ENCODE measurements around the gene AHSG. TPM values are rescaled to one million over a fixed set of nuclear protein-coding genes. Genes with fewer than 3 reads are reported as not detected.

Gene AHSG
- total and polyA plus RNA-seq, 2 donors, result 0.23 to 0.33 TPM

Other genes with a start within 250 kb of the AHSG start
- 3.1 TPM for gene CRYGS, start 68.7 kb upstream of the AHSG start, total RNA-seq
- gene CRYGS, start 68.7 kb upstream of the AHSG start, polyA plus RNA-seq, result 21.0 TPM
- 14.2 TPM for gene TBCCD1, start 45.7 kb upstream of the AHSG start, total RNA-seq
- 7.3 TPM for gene TBCCD1, start 45.7 kb upstream of the AHSG start, polyA plus RNA-seq
- 42.8 TPM for gene DNAJB11, start 42.3 kb upstream of the AHSG start, total RNA-seq
- 49.1 TPM for gene DNAJB11, start 42.3 kb upstream of the AHSG start, polyA plus RNA-seq
- 0.09 TPM for gene FETUB, start 27.3 kb downstream of the AHSG start, total RNA-seq
- 1.8 TPM for gene FETUB, start 27.3 kb downstream of the AHSG start, polyA plus RNA-seq
- not detected for gene HRG, start 53.0 kb downstream of the AHSG start, total RNA-seq
- 0.02 TPM for gene HRG, start 53.0 kb downstream of the AHSG start, polyA plus RNA-seq
- 0.14 TPM for gene KNG1, start 104.3 kb downstream of the AHSG start, total RNA-seq
- gene KNG1, start 104.3 kb downstream of the AHSG start, polyA plus RNA-seq, result 0.30 TPM
- 530 TPM for gene EIF4A2, start 170.5 kb downstream of the AHSG start, total RNA-seq
- gene EIF4A2, start 170.5 kb downstream of the AHSG start, polyA plus RNA-seq, result 595 TPM
- 67.8 TPM for gene RFC4, start 193.4 kb downstream of the AHSG start, total RNA-seq
- 28.2 TPM for gene RFC4, start 193.4 kb downstream of the AHSG start, polyA plus RNA-seq
- not detected for gene ADIPOQ, start 229.7 kb downstream of the AHSG start, total RNA-seq
- 0.34 TPM for gene ADIPOQ, start 229.7 kb downstream of the AHSG start, polyA plus RNA-seq